DMS53 treated with DMSO at 0.1 percent for 48 hours (cell line): Measurements from ENCODE around the gene ZBTB7C.

Experiments
- DNase-seq: peaks from one replicate; lab custom pipeline; 2025; ENCODE audit not compliant: unreplicated experiment; lab: John Stamatoyannopoulos, UW

The ZBTB7C gene

GRCh38 chr18:48074929-48075706 is 334.1 kb downstream of the ZBTB7C start:
- no peak for DNase-seq

- DNase-seq, result no peak
Measured at GRCh38 chr18:48073211-48073930, 335.8 kb downstream of the ZBTB7C start.

DNA sequence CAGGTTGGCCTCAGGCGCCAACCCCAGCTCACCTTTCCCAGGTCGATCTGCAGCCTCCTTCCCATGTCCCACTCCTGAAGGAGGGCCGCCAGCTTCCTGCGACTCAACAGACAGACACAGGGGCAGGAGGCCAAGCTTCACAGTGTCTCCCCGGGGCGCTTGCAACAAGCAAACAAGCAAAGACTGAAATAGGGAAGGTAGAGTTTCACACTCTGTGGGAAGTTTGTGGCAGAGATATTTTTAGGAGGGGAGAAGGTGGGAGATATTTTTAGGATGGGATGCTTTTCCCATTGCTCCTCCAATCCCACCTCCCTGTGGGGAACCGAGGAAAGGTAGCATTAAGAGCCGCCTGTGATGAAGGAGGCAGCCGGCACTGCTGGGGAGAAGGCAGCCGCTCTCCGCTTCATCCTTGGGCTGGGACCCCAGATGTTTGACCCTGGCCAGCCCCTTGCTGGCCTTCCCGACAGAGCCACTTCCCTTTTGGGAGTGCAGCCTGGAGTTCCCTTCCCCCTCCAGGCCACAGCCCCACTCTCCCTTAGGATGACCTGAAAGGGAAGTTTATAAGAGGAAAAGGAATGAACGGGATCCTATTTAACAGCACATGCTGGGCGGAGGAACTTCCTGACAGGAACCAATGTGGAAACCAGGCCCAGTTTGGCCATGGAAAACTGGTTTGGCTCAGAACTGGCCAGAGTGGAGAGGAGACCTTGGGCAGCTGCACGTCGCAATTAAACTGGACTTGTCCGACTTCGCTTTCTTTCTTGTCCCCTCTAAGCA is 336.6 kb downstream of the ZBTB7C start:
- no peak for DNase-seq

GRCh38 chr18:48068916-48069445 is 340.2 kb downstream of the ZBTB7C start:
- no peak for DNase-seq

DNA sequence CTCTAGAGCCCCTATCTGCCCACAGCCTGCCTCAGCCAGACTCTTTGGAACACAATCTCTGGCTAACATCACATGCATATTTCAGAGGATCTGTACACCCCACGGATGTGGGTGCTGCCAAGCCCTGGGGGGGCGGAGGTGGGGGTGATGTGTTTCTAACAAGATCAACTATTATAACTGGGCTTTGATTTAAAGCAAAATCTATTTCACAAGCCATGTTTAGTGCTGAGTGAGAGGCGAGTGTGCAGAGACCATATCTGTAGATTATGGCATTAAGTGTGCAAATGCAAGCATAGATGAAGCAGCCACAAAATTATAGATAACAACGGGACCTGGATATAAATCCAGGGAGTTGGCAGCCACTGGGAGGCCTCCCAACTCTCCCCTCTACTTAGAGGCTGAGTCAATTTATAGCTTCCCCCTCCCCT is 342.9 kb downstream of the ZBTB7C start:
- no peak for DNase-seq

- DNase-seq, result peak; percentile 27
Measured at GRCh38 chr18:48065601-48065995, 343.6 kb downstream of the ZBTB7C start.

GRCh38 chr18:48064978-48065600 is 344.1 kb downstream of the ZBTB7C start:
- no peak for DNase-seq

- no peak for DNase-seq
Measured at GRCh38 chr18:48061781-48062570, 347.2 kb downstream of the ZBTB7C start.

GRCh38 chr18:48060970-48061369 is 348.2 kb downstream of the ZBTB7C start:
- DNase-seq, result no peak

- DNase-seq, result no peak
Measured at GRCh38 chr18:48060346-48060745, 348.8 kb downstream of the ZBTB7C start.

- no peak for DNase-seq
Measured at GRCh38 chr18:48059455-48060010, 349.6 kb downstream of the ZBTB7C start.

- DNase-seq, result no peak
Measured at GRCh38 chr18:48058486-48058885, 350.7 kb downstream of the ZBTB7C start.

DNA sequence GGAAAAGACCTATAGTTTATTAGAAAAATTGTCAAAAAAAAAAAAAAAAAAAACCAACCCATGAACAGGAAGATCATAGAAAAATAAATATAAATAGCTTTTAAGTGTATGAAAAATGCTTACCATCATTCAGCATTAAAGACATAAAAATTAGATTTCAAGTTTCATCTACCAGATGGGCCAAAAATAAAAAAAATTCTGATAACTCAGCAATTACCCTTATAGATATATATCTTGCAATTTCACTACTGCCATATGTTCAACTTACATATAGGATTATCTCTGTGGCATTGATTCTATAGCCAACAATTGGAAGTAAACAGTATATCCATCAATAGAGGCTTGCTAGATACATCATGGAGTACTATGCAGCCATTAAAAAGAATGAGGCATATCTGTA is 352.2 kb downstream of the ZBTB7C start:
- DNase-seq, result no peak

DNA sequence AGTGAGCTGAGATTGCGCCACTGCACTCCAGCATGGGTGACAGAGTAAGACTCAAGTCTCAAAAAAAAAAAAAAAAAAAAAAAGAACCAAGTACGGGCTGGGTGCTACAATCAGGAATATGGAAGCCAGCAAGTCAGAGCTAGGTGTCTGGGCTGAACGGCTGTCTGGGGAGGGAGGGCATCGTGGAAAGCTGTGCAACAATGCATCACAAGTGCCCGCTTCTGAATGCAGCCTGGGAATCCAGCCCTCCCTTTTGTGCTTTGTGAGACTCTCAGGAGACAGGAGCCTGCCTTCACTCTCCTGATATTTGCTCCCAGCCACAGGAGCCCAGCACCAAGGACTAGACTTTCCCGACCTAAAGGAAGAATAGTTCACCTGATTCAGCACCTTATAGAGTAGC is 353.8 kb downstream of the ZBTB7C start:
- DNase-seq, result no peak

DNA sequence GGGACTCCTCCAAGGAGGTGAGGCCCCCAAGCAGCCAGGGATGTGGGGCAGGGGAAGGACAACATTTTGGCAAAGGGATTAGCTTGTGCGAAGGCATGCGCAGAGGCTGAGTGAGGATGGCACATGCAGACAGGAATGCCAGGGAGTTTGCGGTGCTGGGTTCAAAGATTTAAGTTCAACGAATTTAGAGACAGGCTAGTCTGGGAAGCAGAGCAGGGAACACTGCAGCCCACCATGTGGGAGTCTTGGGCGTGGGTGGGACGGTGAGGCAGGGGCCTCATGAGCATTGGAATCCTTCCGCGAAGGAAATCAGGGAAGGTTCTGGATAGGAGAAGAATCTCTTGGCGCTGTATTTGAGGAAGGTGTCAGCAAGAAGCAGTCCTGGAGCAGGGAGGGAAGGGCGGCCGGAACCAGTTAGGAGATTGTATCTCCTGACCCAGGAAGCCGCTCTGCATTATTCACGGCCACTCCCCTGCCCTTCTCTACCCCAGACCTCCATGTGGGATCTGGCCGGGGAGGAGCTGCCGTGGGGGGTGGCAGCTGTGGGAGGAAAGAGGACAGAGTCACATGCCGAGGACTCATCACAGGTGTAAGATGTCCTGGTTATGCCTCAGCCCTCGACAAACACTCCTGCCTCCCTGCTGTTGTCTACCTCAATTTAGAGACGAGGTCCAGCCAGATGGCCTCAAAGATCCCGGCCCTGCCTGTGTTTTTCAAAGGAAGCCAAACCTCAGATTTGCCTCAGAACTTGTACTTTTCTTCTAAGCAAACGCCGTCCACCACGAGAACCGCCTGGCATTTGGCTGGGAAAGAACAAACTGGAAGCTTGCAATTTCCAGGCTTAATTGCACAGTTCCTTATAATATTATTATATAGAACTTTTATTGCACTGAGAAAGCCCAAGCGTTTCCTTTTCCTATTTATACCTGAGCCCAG is 355.0 kb downstream of the ZBTB7C start:
- no peak for DNase-seq

- no peak for DNase-seq
Measured at GRCh38 chr18:48052842-48053241, 356.3 kb downstream of the ZBTB7C start.

- DNase-seq, result no peak
Measured at GRCh38 chr18:48051945-48052840, 357.0 kb downstream of the ZBTB7C start.

DNA sequence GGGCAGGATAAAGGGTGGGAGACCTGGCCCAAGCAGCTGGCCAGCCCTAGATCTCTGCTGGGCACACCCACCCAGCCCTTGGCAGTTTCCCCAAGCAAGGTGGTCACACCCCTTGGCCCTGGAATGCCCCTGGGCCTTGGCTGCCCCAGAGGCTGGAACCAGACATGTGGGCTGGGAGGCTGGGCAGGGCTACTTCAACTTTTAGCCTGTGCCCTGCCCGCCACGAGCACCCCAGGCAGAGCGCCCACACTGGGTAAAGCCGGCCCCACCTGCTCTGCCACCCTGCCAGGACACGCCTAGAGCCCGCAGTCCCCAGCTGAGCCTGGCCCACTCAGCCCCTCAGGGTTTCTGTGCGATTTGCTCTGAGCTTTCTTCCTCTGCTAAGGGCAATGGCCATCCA is 359.0 kb downstream of the ZBTB7C start:
- no peak for DNase-seq
